ENCODE data around the gene RAB36.
"Not testable (repeated sequence)": the region's sequence is repeated elsewhere in the genome, so short reads cannot be mapped to it uniquely, and the experiment has no call there.

RAB36 gene

DNA sequence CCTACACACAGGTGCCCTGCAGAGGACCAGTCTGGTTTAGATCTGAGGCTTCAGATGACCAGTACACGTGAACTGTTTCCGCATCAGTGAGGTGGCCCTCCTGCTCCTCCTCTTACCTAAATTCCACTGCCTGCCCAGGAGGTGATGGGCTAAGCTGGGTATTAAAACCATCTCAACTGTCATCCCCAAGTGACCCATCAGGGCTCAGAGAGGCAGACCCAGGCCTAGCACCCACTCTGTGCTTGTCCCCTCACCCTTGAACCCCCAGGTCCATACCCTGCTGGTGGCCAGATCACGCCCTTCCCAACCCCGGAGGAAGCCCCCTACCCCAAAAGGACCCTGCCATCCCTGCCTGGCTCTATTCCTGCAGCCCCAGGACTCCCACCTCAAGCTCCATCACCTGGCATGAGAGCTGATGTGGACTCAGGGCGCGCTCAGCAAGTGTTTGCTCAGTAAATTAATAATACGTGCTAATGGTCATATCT lies 24.8 kb upstream of the RAB36 start:
- DNase-seq (ENCODE audit: low read depth, low spot score): no peak

DNA sequence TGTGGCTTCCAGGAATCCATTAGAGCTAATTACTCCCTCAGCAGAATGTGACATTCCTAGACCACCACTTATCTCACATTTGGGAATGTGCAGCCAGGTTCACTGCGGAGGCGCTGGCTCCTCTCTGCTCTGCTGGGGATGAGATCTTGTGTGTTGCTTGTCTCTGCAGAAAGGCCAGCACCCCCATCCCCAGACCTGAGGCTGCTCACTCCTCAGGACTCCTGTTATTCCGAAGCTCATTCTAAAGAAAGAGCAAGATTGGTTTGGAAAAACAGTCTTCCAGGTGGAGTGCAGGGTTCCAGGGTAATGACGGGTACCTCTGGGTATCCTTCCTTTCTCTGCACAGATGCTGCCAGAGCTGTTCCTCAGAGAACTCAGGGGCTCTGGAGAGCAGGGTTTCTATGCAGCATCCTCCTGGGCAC lies 24.3 kb upstream of the RAB36 start:
- no peak for DNase-seq (ENCODE audit: low read depth, low spot score)

DNA sequence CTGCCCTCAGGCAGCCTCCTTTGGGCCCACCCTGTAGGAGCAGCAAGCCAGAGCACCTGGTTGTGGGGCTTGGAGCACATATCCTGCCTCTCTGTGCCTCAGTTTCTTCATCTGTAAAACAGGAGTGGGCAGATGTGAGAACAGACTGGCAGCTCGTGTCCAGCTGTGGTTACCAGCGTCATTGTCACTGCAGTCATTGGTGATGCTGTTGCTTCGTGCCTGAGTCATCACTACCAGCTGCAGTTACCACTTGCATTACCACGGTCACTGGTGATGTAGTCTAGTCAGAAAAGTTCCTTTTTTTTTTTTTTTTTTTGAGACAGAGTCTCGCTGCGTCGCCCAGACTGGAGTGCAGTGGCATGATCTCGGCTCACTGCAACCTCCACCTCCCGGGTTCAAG lies 23.9 kb upstream of the RAB36 start:
- no peak for DNase-seq (ENCODE audit: low read depth, low spot score)

- no peak for DNase-seq (ENCODE audit: low read depth, low spot score)
Observed at GRCh38 chr22:23122216-23122957, 22.9 kb upstream of the RAB36 start.

DNA sequence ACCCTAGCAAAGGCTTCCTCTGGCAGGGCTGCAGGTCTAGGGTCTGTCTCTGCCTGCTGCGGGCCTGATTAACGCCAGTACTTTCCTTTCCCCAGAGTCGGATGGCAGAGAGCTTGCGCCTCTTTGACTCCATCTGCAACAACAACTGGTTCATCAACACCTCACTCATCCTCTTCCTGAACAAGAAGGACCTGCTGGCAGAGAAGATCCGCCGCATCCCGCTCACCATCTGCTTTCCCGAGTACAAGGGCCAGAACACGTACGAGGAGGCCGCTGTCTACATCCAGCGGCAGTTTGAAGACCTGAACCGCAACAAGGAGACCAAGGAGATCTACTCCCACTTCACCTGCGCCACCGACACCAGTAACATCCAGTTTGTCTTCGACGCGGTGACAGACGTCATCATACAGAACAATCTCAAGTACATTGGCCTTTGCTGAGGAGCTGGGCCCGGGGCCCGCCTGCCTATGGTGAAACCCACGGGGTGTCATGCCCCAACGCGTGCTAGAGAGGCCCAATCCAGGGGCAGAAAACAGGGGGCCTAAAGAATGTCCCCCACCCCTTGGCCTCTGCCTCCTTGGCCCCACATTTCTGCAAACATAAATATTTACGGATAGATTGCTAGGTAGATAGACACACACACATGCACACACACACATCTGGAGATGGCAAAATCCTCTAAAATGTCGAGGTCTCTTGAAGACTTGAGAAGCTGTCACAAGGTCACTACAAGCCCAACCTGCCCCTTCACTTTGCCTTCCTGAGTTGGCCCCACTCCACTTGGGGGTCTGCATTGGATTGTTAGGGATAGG lies 22.1 kb upstream of the RAB36 start:
- DNase-seq (ENCODE audit: low read depth, low spot score): no peak

DNA sequence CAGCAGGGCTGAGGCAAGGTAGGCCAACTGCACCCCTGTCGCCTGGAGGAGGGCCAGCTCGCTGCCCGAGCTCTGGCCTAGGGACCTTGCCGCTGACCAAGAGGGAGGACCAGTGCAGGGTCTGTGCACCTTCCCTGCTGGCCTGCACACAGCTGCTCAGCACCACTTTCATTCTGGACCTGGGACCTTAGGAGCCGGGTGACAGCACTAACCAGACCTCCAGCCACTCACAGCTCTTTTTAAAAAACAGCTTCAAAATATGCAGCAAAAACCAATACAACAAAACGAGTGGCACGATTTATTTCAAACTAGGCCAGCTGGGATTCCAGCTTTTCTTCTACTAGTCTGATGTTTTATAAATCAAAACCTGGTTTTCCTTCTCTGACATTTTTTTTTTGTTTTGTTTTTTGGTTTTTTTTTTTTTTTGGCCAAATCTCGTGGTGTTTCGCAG lies 21.4 kb upstream of the RAB36 start:
- no peak for DNase-seq (ENCODE audit: low read depth, low spot score)

DNA sequence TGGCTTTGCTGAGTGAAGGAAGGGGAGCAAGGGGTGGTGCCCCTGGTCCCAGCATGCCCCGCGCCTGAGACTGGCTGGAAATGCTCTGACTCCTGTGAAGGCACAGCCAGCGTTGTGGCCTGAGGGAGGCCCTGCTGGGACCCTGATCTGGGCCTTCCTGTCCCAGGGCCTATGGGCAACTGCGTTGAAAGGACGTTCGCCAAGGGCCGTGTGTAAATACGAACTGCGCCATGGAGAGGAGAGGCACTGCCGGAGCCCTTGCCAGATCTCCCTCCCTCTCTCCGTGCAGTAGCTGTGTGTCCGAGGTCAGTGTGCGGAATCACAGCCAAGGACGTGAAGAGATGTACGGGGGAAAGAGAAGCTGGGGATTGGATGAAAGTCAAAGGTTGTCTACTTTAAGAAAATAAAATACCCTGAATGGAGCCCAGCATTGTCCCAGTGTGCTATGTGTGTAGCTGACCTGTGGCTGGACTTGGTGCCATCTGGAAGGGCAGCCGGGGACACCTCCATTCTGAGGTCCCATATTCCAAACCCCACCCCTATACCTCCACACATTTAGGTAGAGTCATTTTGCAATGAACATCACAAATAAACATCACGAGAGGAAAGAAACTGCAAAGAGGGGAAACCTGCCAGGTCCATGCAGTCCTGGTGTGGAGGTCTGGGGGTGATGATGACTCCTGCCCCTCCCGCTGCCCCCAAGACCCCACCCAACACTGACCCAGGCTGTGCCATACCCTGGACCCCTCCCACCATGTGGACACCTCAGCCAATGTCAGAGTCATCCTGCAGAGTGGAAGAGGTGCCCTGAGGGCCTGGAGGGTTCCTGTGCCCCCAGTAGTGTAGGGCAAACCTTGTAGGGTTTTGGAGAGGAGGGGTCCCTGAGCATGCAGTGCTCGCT lies 20.4 kb upstream of the RAB36 start:
- no peak for DNase-seq (ENCODE audit: low read depth, low spot score)

GRCh38 chr22:23125512-23126103 lies 19.7 kb upstream of the RAB36 start:
- DNase-seq (ENCODE audit: low read depth, low spot score): no peak

DNA sequence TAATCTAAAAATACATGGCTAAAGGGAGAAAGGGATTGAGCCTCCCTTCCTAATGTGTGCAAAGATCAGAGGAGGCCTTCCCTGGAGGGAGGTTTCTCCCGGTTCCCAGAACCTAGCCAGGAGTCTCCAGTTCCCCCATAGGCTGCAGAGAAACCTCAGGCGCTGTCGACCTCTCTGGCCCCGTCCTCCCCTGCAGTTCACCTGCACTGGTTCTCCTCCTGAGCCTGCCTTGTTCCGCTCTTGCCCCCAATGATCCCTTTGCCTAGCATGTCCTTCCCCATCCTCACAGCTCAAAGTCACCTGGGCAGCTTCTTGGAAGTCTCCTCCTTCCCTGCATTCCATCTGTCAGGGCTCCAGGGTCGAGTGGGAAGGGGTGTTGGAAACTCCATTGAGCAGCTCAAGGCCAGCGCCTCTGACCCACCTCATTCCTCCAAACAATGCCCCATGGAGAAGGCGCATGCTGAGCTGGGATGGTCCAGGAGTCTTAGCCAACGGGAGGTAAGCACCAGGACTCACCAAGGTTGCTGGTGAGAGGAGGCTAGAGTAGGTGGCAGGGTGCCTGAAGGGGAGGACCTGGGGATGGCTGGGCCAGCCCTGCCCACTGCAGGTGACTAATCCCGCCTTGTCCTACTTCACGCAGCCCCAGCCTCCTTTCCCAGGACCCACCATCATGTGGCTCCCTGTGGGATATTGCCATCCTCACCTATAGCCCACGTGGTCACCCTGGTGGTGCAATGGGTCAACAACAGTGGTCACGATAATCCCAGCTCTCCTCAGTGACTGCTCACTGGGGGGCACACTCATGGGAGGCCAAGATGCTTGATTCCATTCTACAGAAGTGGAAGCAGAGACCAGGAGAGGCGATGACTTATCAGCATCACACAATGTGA lies 18.9 kb upstream of the RAB36 start:
- no peak for DNase-seq (ENCODE audit: low read depth, low spot score)

- no peak for DNase-seq (ENCODE audit: low read depth, low spot score)
Observed at GRCh38 chr22:23127055-23127756, 18.1 kb upstream of the RAB36 start.

DNA sequence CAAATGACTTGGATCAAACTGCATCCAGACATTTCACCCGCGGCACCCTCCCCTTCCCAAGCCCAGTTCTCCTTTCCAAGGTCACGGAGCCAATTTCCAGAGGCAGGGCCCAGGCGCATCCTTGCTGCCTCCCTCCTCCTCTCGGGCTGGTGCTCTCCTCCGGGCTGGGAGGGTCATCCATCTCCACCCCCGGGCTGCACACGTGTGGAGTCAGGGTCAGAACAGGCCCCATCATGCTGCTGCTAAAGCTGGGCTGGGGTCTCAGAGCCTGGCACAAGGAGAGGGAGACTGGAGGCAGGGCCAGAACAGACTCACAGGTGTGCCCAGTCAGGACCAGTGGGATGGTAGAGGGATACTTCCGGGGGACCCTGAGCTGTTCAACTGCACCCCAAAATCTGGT lies 17.5 kb upstream of the RAB36 start:
- no peak for DNase-seq (ENCODE audit: low read depth, low spot score)

GRCh38 chr22:23128269-23129108 lies 16.8 kb upstream of the RAB36 start:
- no peak for DNase-seq (ENCODE audit: low read depth, low spot score)

DNA sequence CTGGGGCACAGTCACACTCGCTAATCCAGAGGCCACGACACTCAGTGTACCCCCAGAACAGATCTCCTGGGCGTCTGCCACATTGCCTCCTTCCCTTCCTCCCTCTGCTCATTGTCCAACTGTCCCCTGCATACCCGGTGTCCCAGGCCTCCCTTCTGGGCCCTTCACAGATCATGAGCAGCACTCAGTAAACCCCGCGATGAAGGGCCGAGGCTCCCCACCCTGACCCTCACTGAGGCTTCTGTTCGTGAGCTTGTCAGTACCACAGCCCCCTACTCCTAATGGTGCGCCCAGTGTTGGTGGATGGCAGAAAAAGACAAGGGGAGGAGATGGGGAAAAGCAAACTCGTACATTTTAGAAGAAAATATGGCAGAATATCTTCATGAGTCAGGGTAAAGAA lies 16.1 kb upstream of the RAB36 start:
- no peak for DNase-seq (ENCODE audit: low read depth, low spot score)

DNA sequence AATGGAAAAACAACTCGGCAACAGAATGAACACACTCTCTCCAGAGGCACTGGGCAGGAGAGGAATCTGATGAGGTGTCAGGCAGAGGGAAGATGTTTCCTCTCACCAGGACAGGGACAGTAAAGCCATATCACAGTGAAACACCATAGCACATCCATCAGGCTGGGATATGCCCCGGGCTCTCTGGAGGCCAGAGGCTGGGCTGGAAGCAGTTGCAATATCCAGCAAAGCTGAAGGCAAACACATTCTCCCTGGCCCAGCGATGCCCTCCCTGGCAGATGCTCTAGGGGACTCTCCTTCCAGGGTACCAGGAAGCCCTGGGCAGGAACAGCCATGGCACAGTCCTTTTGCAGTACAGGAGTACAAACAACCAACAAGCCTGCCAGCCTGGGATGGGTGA lies 14.6 kb upstream of the RAB36 start:
- DNase-seq (ENCODE audit: low read depth, low spot score): no peak

DNA sequence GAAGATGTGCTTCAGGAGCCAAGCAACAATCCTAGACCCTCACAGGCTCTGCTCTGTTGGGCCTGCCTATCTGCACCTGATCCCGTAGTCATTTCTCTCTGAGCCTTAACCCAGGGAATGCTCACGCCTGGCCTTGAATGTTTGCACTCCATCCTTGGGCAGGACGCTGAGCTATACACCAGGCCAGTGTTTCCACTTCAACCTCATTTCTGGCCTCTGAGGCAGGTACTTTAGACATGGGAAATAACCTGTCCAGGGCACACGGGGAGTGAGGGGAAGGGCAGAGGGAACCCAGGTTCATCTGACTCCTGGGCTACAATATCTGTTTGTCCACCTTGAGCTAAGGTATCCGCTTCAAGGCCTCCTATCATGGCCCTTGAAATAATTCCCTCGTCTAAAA lies 13.3 kb upstream of the RAB36 start:
- no peak for DNase-seq (ENCODE audit: low read depth, low spot score)

DNA sequence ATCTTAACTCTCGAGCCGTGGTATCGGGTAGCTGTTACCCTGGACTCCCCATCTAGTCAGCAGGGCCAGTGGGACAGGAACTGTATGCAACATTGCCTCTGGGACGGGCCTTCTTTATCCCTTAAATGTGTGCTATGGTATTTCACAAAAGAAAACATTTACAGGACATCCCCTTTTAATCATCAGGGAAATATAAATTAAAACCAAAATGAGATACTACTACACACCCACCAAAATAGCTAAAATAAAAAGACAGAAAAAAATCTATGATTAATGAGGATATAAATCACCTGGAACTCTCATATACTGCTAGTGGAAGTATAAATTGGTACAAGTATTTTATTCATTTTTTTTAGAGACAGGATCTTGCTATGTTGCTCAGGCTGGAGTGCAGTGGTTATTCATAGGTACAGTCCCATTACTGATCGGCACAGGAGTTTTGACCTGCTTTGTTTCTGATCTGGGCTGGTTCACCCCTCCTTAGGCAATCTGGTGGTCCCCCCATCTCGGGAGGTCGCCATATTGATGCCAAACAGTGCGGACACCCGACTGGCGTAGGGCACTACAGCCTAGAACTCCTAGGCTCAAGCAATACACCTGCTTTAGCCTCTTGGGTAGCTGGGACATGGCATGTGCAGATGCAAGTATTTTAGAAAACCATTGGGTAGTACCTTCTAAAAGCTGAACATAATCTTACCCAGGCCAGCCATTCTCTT lies 12.7 kb upstream of the RAB36 start:
- no peak for DNase-seq (ENCODE audit: low read depth, low spot score)

DNA sequence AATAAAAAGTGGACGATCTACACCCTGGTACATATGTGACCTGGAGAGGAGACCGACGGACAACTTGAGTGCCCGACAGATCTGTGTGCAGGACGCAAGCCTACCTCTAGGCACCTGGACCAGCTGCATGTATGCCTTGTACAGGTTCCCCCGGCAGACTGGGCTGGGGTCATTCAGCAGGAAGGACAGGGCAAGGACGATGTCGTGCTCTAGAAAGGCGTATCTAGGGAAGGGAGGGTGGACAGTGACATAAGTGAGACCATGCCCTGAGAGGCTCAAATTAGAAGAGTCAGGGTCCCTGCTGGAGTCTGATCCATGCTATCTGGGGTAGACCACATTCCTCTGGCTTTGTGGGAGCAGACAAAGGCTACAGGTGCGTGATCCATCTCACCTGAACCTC lies 11.4 kb upstream of the RAB36 start:
- no peak for DNase-seq (ENCODE audit: low read depth, low spot score)

DNA sequence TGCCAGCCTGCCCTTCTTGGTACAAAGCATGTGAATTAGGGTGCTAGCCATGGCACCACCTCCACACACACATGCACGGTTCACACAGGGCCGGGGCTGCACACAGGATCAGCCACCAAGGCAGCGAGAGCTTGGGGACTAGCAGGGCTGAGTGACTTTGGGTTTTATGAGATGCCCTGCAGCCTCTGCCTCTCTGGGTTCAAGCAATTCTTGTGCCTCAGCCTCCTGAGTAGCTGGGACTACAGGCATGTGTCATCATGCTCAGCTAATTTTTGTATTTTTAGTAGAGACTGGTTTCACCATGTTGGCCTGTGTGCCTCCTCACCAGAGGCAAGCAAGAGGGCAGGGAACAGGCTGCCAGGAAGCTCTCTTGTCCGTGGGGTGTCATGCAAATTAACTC lies 8.3 kb upstream of the RAB36 start:
- not testable (repeated sequence) for DNase-seq (ENCODE audit: low read depth, low spot score)
